K562 (cell line): ENCODE data around the gene DLGAP5. TPM values are rescaled to one million over a fixed set of nuclear protein-coding genes. Genes with fewer than 3 reads are reported as not detected.

ENCODE experiments used
- ATAC-seq: fragments of 200-7000 bp; cut with Tn5 transposase; 3 replicates; pipeline ENCODE4 v1.9.1; 2020; ENCODE audit warnings: moderate library complexity
- BruUV-seq: library from RNA; stranded (reverse); fragments of 400-500 nt; replicated peaks from 2 replicates; lab custom pipeline; 2021; lab: Mats Ljungman, UMichigan
- CTCF ChIA-PET: fragments of 300-600 bp; formaldehyde crosslinking; extraction: SDS; loops from one replicate; lab custom pipeline; 2021; ENCODE audit warnings: low intra/inter-chr PET ratio; lab: Yijun Ruan, JAX
- POLR2A ChIA-PET: fragments of 300-600, 350-650 bp; sonication (Branson Sonifier 250); formaldehyde crosslinking; extraction: SDS; loops from one replicate; lab custom pipeline; 2021; ENCODE audit warnings: antibody characterized with exemption, inconsistent platforms; lab: Yijun Ruan, JAX
- DNase-seq, 4 experiments: peaks; one replicate each; pipeline versions ENCODE4 v3.0.0 to v3.0.0-alpha.2; 2011 to 2018; ENCODE audit warnings: low spot score in 3 of 4, mixed read lengths in 3 of 4; ENCODE audit errors: extremely low read depth in 1 of 4
- FAIRE-seq: peaks from 2 replicates; lab custom pipeline; 2011; peaks lifted over from hg19 to GRCh38; lab: Jason Lieb, UNC
- H2AFZ ChIP-seq: 2 replicates; pipeline ENCODE4 v1.6.0; 2011; ENCODE audit warnings: low read depth, low read length, control low read depth, inconsistent platforms
- H3K27ac ChIP-seq: fragments of 200-600 bp; 3 replicates; pipeline ENCODE4 v1.8.0; 2011; ENCODE audit warnings: low read depth, mild to moderate bottlenecking, control low read depth, inconsistent platforms, low read length, moderate library complexity, mixed read lengths; ENCODE audit errors: extremely low read depth
- H3K27me3 ChIP-seq, 2 experiments: fragments of 300-600 bp in 1 of 2; 2 replicates in 1 of 2; 3 replicates in 1 of 2; pipeline versions ENCODE4 v1.6.0 to v1.8.0; 2011; ENCODE audit warnings: inconsistent platforms in 2 of 2, low read length in 2 of 2, mild to moderate bottlenecking in 1 of 2, mixed read lengths in 1 of 2, moderate library complexity in 1 of 2; ENCODE audit not compliant: control insufficient read depth in 2 of 2, insufficient read depth in 2 of 2
- H3K36me3 ChIP-seq: fragments of 300-600 bp; 3 replicates; pipeline ENCODE4 v1.8.0; 2011; ENCODE audit warnings: mild to moderate bottlenecking, low read length, inconsistent platforms; ENCODE audit not compliant: control insufficient read depth, insufficient read depth
- H3K4me1 ChIP-seq, 2 experiments: fragments of 200-600 bp in 1 of 2; replicated peaks in 1 of 2; 2 replicates in 1 of 2; 3 replicates in 1 of 2; pipeline versions ENCODE4 v1.5.1 to v1.8.0; 2011; ENCODE audit warnings: inconsistent platforms in 2 of 2, low read length in 2 of 2, mild to moderate bottlenecking in 1 of 2, mixed read lengths in 1 of 2, moderate library complexity in 1 of 2; ENCODE audit not compliant: control insufficient read depth in 2 of 2, insufficient read depth in 2 of 2
- H3K4me2 ChIP-seq: 2 replicates; pipeline ENCODE4 v1.6.1; 2011; ENCODE audit warnings: low read length, control low read depth, inconsistent platforms, mixed read lengths; ENCODE audit not compliant: insufficient read depth
- H3K4me3 ChIP-seq: fragments of 200-600 bp; sonication (generic), shearing (Covaris generic); 2 replicates; pipeline ENCODE4 v1.5.1; 2016; ENCODE audit warnings: control low read depth, inconsistent platforms
- H3K79me2 ChIP-seq: fragments of 200-600 bp; 3 replicates; pipeline ENCODE4 v1.8.0; 2011; ENCODE audit warnings: low read length, inconsistent platforms; ENCODE audit not compliant: control insufficient read depth, insufficient read depth
- H3K9ac ChIP-seq, 2 experiments: 2 replicates each; pipeline versions ENCODE4 v1.6.0 to v1.6.1; 2011; ENCODE audit warnings: low read depth in 2 of 2, low read length in 2 of 2, control low read depth in 1 of 2, inconsistent platforms in 1 of 2, mild to moderate bottlenecking in 1 of 2, mixed read lengths in 1 of 2; ENCODE audit not compliant: insufficient read depth in 1 of 2
- H3K9me1 ChIP-seq: one replicate; pipeline ENCODE4 v1.6.0; 2011; ENCODE audit warnings: inconsistent platforms, mild to moderate bottlenecking, low read length, moderate library complexity; ENCODE audit not compliant: control insufficient read depth, insufficient read depth
- H3K9me3 ChIP-seq: replicated peaks from 2 replicates; pipeline ENCODE4 v1.5.1; 2011; ENCODE audit warnings: low read depth, low read length, inconsistent platforms; ENCODE audit not compliant: control insufficient read depth, insufficient read depth
- H4K20me1 ChIP-seq: replicated peaks from 2 replicates; pipeline ENCODE4 v1.6.1; 2011; ENCODE audit warnings: low read length, inconsistent platforms, mixed read lengths; ENCODE audit not compliant: control insufficient read depth, insufficient read depth
- CBX5 ChIP-seq: IDR thresholded peaks from 2 replicates; pipeline ENCODE4 v1.6.1; 2014; ENCODE audit warnings: low read depth, borderline replicate concordance
- FOXJ3 ChIP-seq: sonication (generic); formaldehyde crosslinking; IDR thresholded peaks from 2 replicates; pipeline ENCODE4 v1.4.0; 2020; ENCODE audit warnings: mild to moderate bottlenecking, missing genetic modification reagents
- MTA3 ChIP-seq: fragments of 450-650 bp; formaldehyde crosslinking; IDR thresholded peaks from 2 replicates; pipeline ENCODE4 v1.6.1; 2017; ENCODE audit warnings: mild to moderate bottlenecking, borderline replicate concordance
- NFIX ChIP-seq: fragments of 250-450 bp; sonication (Bioruptor Pico); IDR thresholded peaks from 2 replicates; pipeline ENCODE4 v1.4.0; 2020; ENCODE audit warnings: low read depth, mild to moderate bottlenecking, moderate library complexity
- PATZ1 ChIP-seq: fragments of 250-450 bp; sonication (Bioruptor Pico); IDR thresholded peaks from 2 replicates; pipeline ENCODE4 v1.5.0; 2020; ENCODE audit warnings: mild to moderate bottlenecking, borderline replicate concordance
- PHB ChIP-seq: fragments of 250-450 bp; sonication (Bioruptor Pico); IDR thresholded peaks from 2 replicates; pipeline ENCODE4 v1.5.0; 2021
- SAFB2 ChIP-seq: fragments of 200-400 bp; formaldehyde crosslinking; IDR thresholded peaks from 2 replicates; pipeline ENCODE4 v1.6.1; 2018; ENCODE audit warnings: borderline replicate concordance, low read length, low read depth, moderate library complexity; ENCODE audit not compliant: severe bottlenecking
- SAP30 ChIP-seq: fragments of 200-600 bp; sonication (generic); IDR thresholded peaks from 2 replicates; pipeline ENCODE4 v1.6.1; 2012; ENCODE audit warnings: borderline replicate concordance, low read depth, mild to moderate bottlenecking, moderate library complexity, low read length, control low read depth, inconsistent platforms; ENCODE audit not compliant: insufficient read depth, poor library complexity, severe bottlenecking
- SIRT6 ChIP-seq: IDR thresholded peaks from one replicate; pipeline ENCODE4 v1.6.1; 2012; ENCODE audit warnings: low read depth, mild to moderate bottlenecking, control low read depth, inconsistent platforms, low read length, moderate library complexity
- ZNF175 ChIP-seq: fragments of 200-800 bp; sonication (Bioruptor generic); IDR thresholded peaks from 2 replicates; pipeline ENCODE4 v1.6.1; 2016; ENCODE audit warnings: low read depth, mild to moderate bottlenecking, missing genetic modification characterization, missing compliant biosample characterization
- ZNF668 ChIP-seq: fragments of 250-450 bp; sonication (Bioruptor Pico); IDR thresholded peaks from 2 replicates; pipeline ENCODE4 v1.8.0; 2022; ENCODE audit warnings: mild to moderate bottlenecking, inconsistent platforms
- ZSCAN29 ChIP-seq: fragments of 450-650 bp; IDR thresholded peaks from 2 replicates; pipeline ENCODE4 v1.6.1; 2017
- in situ Hi-C: fragments of 300-500 bp; cut with MboI; formaldehyde crosslinking; loops from 4 replicates; pipeline ENCODE4 v1.15.0; 2018; ENCODE audit warnings: inconsistent platforms, mixed read lengths
- intact Hi-C: fragments of 100-400 bp; cut with micrococcal nuclease; formaldehyde crosslinking; loops from 2 replicates; pipeline ENCODE4 v1.14.2; 2022
- polyA plus RNA-seq, 8 experiments: library from polyadenylated mRNA; depleted of rRNA in 4 of 8; stranded (reverse) in 5 of 8; unstranded in 3 of 8; fragments of >200 nt; fragmentation: Nextera tagmentation in 2 of 8; fragmentation: Illumina TruSeq in 1 of 8; extraction: Ambion mirVana in 2 of 8; extraction: Trizol in 1 of 8; gene quantifications; 2 replicates each; pipeline versions ENCODE4 v1.2.1 to v1.2.3, GENCODE V29; 2011 to 2014; ENCODE audit warnings: inconsistent platforms in 1 of 8, missing spikeins in 1 of 8
- total RNA-seq, 7 experiments: library from RNA; depleted of rRNA in 6 of 7; stranded (reverse); fragments of >200 nt in 6 of 7; fragmentation: Illumina TruSeq in 2 of 7; extraction: Trizol in 2 of 7; gene quantifications; 2 replicates each; pipeline versions ENCODE4 v1.2.1 to v1.2.3, GENCODE V29; 2011 to 2021; ENCODE audit warnings: low replicate concordance in 1 of 7
- TF ChIP-seq, protein P1 (sequence below): fragments of 450-650 bp; IDR thresholded peaks from 2 replicates; pipeline ENCODE4 v1.6.1; 2016; ENCODE audit warnings: low read depth, mild to moderate bottlenecking, moderate library complexity
- TF ChIP-seq, protein P2 (sequence below): IDR thresholded peaks from 2 replicates; pipeline ENCODE4 v1.6.1; 2016; ENCODE audit warnings: missing genetic modification characterization, missing compliant biosample characterization
- TF ChIP-seq, protein P3 (sequence below): sonication (generic); formaldehyde crosslinking; IDR thresholded peaks from 2 replicates; pipeline ENCODE4 v1.8.0; 2022; ENCODE audit warnings: mild to moderate bottlenecking, missing genetic modification reagents

DLGAP5 gene
- total and polyA plus RNA-seq, 9 of the 15 experiments (the other 6 are each of a cell fraction or from before 2014, with no cell fraction given): 39.1 to 80.0 (median 59.9) TPM

- Histone ChIP-seq H3K27ac (no peak overlapping the region), H3K27me3 (no peaks in the 10 kb centered on the region), H3K4me1 (peaks cover 0 to 4% of the 10 kb centered on the region in 2 experiments; a peak in 1 of 5 replicates), H3K4me2 (no peak overlapping the region), H3K9ac (no peak overlapping the region), H3K9me3 (no peaks in the 10 kb centered on the region), H3K36me3 (peaks cover 6% of the 10 kb centered on the region; the same call in 1 of the 3 replicates), H4K20me1 (no peaks in the 10 kb centered on the region), H2AFZ (no peak overlapping the region), H3K9me1 (no peaks in the 10 kb centered on the region), H3K79me2 (no peaks in the 10 kb centered on the region), H3K4me3 (no peak overlapping the region)
- TF ChIP-seq FOXJ3 (CRISPR knock-in tag) (no peak), MTA3 (no peak), PHB (CRISPR knock-in tag) (no peak), SIRT6 (no peak), ZNF668 (CRISPR knock-in tag) (no peak), SAFB2 (no peak), SAP30 (no peak), ZSCAN29 (no peak), PATZ1 (CRISPR knock-in tag) (no peak), ZNF175 (no peak), NFIX (CRISPR knock-in tag) (no peak), CBX5 (no peak)
- TF ChIP-seq, protein P1, sequence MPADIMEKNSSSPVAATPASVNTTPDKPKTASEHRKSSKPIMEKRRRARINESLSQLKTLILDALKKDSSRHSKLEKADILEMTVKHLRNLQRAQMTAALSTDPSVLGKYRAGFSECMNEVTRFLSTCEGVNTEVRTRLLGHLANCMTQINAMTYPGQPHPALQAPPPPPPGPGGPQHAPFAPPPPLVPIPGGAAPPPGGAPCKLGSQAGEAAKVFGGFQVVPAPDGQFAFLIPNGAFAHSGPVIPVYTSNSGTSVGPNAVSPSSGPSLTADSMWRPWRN: no peak
- TF ChIP-seq, protein P2, sequence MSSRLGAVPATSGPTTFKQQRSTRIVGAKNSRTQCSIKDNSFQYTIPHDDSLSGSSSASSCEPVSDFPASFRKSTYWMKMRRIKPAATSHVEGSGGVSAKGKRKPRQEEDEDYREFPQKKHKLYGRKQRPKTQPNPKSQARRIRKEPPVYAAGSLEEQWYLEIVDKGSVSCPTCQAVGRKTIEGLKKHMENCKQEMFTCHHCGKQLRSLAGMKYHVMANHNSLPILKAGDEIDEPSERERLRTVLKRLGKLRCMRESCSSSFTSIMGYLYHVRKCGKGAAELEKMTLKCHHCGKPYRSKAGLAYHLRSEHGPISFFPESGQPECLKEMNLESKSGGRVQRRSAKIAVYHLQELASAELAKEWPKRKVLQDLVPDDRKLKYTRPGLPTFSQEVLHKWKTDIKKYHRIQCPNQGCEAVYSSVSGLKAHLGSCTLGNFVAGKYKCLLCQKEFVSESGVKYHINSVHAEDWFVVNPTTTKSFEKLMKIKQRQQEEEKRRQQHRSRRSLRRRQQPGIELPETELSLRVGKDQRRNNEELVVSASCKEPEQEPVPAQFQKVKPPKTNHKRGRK (tag): no peak
- TF ChIP-seq, protein P3, sequence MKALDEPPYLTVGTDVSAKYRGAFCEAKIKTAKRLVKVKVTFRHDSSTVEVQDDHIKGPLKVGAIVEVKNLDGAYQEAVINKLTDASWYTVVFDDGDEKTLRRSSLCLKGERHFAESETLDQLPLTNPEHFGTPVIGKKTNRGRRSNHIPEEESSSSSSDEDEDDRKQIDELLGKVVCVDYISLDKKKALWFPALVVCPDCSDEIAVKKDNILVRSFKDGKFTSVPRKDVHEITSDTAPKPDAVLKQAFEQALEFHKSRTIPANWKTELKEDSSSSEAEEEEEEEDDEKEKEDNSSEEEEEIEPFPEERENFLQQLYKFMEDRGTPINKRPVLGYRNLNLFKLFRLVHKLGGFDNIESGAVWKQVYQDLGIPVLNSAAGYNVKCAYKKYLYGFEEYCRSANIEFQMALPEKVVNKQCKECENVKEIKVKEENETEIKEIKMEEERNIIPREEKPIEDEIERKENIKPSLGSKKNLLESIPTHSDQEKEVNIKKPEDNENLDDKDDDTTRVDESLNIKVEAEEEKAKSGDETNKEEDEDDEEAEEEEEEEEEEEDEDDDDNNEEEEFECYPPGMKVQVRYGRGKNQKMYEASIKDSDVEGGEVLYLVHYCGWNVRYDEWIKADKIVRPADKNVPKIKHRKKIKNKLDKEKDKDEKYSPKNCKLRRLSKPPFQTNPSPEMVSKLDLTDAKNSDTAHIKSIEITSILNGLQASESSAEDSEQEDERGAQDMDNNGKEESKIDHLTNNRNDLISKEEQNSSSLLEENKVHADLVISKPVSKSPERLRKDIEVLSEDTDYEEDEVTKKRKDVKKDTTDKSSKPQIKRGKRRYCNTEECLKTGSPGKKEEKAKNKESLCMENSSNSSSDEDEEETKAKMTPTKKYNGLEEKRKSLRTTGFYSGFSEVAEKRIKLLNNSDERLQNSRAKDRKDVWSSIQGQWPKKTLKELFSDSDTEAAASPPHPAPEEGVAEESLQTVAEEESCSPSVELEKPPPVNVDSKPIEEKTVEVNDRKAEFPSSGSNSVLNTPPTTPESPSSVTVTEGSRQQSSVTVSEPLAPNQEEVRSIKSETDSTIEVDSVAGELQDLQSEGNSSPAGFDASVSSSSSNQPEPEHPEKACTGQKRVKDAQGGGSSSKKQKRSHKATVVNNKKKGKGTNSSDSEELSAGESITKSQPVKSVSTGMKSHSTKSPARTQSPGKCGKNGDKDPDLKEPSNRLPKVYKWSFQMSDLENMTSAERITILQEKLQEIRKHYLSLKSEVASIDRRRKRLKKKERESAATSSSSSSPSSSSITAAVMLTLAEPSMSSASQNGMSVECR (CRISPR knock-in tag): no peak
- CTCF ChIA-PET: no interaction called here
- POLR2A ChIA-PET: interaction anchor here (0.6 kb wide), 1 partner anchor 17 kb away, joined by 3 read pairs; no protein-coding TSS in a partner anchor
- intact Hi-C loops (no loop called here), in situ Hi-C loops (no loop called here)
- ATAC-seq (no peak), FAIRE-seq (no peak), DNase-seq (no peak)
- no TSS peak for BruUV-seq
Measured at GRCh38 chr14:55139141-55139540, 52.2 kb downstream of the DLGAP5 start.
